ENCODE results near the gene GMPPA. TPM values are rescaled to one million over a fixed set of nuclear protein-coding genes. Genes with fewer than 3 reads are reported as not detected.

GMPPA gene
- total and polyA plus RNA-seq, 9 of the 15 experiments (the other 6 are each of a cell fraction or from before 2014, with no cell fraction given), result 7.0 to 101 (median 66.7) TPM

DNA sequence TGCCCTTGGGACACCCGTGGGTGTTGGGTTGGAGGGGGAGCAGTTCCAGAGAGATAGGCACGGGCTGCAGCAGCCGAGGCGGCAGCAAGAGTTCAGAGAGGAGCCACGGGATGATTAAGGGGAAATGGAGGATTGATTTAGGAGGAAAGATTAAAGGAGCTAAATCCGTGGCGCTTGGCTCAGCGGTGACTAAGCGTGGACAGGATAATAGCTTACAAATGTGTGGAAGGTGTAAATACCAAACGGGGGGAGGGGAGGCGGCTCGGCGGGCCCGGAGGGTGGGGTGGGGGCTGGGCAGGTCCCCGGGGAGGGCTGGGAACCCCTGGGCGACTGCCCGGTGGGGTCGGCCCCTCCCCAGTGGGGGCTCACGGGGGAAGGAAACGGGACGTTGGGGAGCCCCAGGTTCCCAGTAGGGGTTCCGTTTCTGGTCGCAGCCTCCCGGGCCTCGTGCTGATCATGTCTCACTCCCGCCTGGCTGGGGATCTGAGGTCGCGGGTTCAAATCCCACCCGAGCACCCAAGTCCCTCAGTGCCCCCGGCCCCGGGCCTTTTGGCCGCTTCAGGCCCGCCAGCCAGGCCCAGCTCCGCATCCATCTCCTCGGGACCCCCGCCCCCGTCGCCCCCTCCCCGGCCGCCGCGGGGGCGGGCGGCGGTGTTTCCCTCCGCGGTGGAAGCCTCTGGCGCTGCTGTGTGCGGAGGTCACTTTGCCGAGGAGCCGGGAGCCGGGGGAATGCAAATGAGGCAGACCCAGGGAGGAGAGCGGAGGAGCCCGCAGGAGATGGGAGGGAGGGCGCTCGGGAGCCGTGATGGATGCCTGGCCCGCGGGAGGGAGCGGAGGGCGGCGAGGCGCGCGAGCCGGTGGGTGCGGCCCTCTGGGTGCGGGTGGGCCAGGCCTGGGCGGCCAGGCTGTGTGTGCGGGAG is 23.7 kb downstream of the GMPPA start (continued):
- TF ChIP-seq, protein P1, sequence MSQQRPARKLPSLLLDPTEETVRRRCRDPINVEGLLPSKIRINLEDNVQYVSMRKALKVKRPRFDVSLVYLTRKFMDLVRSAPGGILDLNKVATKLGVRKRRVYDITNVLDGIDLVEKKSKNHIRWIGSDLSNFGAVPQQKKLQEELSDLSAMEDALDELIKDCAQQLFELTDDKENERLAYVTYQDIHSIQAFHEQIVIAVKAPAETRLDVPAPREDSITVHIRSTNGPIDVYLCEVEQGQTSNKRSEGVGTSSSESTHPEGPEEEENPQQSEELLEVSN (IDR thresholded peaks at IDR 0.05; ENCODE audit: borderline replicate concordance in 1 of 2, extremely low read depth in 1 of 2, insufficient read depth in 1 of 2, insufficient read length in 1 of 2, low read depth in 1 of 2, low read length in 1 of 2, poor library complexity in 1 of 2, severe bottlenecking in 1 of 2), result peak; percentile 42 to 86
- TF ChIP-seq, protein P2, sequence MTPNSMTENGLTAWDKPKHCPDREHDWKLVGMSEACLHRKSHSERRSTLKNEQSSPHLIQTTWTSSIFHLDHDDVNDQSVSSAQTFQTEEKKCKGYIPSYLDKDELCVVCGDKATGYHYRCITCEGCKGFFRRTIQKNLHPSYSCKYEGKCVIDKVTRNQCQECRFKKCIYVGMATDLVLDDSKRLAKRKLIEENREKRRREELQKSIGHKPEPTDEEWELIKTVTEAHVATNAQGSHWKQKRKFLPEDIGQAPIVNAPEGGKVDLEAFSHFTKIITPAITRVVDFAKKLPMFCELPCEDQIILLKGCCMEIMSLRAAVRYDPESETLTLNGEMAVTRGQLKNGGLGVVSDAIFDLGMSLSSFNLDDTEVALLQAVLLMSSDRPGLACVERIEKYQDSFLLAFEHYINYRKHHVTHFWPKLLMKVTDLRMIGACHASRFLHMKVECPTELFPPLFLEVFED (CRISPR knock-in tag; conservative IDR thresholded peaks at IDR 0.05), result no peak
- no peak for TF ChIP-seq ZBTB8A (IDR thresholded peaks at IDR 0.05; ENCODE audit: partially characterized antibody)
- peak; percentile 71 for TF ChIP-seq C11orf30 (IDR thresholded peaks at IDR 0.05; ENCODE audit: low read depth)
- TF ChIP-seq, protein P3, sequence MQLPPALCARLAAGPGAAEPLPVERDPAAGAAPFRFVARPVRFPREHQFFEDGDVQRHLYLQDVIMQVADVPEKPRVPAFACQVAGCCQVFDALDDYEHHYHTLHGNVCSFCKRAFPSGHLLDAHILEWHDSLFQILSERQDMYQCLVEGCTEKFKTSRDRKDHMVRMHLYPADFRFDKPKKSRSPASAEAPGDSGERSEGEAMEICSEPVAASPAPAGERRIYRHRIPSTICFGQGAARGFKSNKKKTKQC (CRISPR knock-in tag; IDR thresholded peaks at IDR 0.05), result no peak
- no peak for TF ChIP-seq ZNF561 (CRISPR knock-in tag; conservative IDR thresholded peaks at IDR 0.05)
- TF ChIP-seq, protein P4, sequence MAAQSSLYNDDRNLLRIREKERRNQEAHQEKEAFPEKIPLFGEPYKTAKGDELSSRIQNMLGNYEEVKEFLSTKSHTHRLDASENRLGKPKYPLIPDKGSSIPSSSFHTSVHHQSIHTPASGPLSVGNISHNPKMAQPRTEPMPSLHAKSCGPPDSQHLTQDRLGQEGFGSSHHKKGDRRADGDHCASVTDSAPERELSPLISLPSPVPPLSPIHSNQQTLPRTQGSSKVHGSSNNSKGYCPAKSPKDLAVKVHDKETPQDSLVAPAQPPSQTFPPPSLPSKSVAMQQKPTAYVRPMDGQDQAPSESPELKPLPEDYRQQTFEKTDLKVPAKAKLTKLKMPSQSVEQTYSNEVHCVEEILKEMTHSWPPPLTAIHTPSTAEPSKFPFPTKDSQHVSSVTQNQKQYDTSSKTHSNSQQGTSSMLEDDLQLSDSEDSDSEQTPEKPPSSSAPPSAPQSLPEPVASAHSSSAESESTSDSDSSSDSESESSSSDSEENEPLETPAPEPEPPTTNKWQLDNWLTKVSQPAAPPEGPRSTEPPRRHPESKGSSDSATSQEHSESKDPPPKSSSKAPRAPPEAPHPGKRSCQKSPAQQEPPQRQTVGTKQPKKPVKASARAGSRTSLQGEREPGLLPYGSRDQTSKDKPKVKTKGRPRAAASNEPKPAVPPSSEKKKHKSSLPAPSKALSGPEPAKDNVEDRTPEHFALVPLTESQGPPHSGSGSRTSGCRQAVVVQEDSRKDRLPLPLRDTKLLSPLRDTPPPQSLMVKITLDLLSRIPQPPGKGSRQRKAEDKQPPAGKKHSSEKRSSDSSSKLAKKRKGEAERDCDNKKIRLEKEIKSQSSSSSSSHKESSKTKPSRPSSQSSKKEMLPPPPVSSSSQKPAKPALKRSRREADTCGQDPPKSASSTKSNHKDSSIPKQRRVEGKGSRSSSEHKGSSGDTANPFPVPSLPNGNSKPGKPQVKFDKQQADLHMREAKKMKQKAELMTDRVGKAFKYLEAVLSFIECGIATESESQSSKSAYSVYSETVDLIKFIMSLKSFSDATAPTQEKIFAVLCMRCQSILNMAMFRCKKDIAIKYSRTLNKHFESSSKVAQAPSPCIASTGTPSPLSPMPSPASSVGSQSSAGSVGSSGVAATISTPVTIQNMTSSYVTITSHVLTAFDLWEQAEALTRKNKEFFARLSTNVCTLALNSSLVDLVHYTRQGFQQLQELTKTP (IDR thresholded peaks at IDR 0.05; ENCODE audit: low read depth in 1 of 2, partially characterized antibody in 2 of 2), result no peak
- TF ChIP-seq, protein P5, sequence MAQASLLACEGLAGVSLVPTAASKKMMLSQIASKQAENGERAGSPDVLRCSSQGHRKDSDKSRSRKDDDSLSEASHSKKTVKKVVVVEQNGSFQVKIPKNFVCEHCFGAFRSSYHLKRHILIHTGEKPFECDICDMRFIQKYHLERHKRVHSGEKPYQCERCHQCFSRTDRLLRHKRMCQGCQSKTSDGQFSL (CRISPR knock-in tag; IDR thresholded peaks at IDR 0.05), result no peak
- TF ChIP-seq, protein P5 (tag; IDR thresholded peaks at IDR 0.05), result 0 out of 4 replicates have a peak, but pooled peaks of 1 of the 2 experiments have one; percentile 22
- TF ChIP-seq DIDO1 (tag; IDR thresholded peaks at IDR 0.05; ENCODE audit: low read depth), result no peak
- no peak for TF ChIP-seq ZNF253 (CRISPR knock-in tag; conservative IDR thresholded peaks at IDR 0.05)
- TF ChIP-seq, protein P6, sequence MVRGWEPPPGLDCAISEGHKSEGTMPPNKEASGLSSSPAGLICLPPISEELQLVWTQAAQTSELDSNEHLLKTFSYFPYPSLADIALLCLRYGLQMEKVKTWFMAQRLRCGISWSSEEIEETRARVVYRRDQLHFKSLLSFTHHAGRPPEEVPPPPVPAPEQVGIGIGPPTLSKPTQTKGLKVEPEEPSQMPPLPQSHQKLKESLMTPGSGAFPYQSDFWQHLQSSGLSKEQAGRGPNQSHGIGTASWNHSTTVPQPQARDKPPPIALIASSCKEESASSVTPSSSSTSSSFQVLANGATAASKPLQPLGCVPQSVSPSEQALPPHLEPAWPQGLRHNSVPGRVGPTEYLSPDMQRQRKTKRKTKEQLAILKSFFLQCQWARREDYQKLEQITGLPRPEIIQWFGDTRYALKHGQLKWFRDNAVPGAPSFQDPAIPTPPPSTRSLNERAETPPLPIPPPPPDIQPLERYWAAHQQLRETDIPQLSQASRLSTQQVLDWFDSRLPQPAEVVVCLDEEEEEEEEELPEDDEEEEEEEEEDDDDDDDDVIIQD (CRISPR knock-in tag; IDR thresholded peaks at IDR 0.05), result no peak
- no peak for TF ChIP-seq MBD2 (IDR thresholded peaks at IDR 0.05; ENCODE audit: borderline replicate concordance, low read depth)

All from K562 (cell line).